CD8-positive, alpha-beta memory T cell (primary cell): Measurements from ENCODE around the gene CCDC6. TPM values are rescaled to one million over a fixed set of nuclear protein-coding genes. Genes with fewer than 3 reads are reported as not detected.
A peak's percentile ranks its signal among the peaks of the same experiment; 100 is the strongest.
"Not testable (repeated sequence)": the region's sequence is repeated elsewhere in the genome, so short reads cannot be mapped to it uniquely, and the experiment has no call there.

Source experiments
- CTCF ChIA-PET: fragments of 350-600 bp; sonication (Branson Sonifier 250); formaldehyde crosslinking; loops from one replicate; lab custom pipeline; 2021; ENCODE audit warnings: antibody characterized with exemption; lab: Charles Lee
- POLR2A ChIA-PET: fragments of 350-600 bp; sonication (Branson Sonifier 250); formaldehyde crosslinking; loops from one replicate; lab custom pipeline; 2021; ENCODE audit warnings: antibody characterized with exemption; lab: Charles Lee
- DNase-seq, 5 donors: peaks; one replicate each; pipeline versions ENCODE4 v3.0.0 to v3.0.0-alpha.2; 2020 to 2022; ENCODE audit warnings: mixed read lengths in 1 of 5
- H3K27ac ChIP-seq: one replicate; pipeline ENCODE4 v1.7.0; 2013; ENCODE audit warnings: low read depth, mild to moderate bottlenecking, low read length, moderate library complexity
- H3K27me3 ChIP-seq: 2 replicates; pipeline ENCODE4 v1.7.0; 2013; ENCODE audit warnings: low read length, mild to moderate bottlenecking; ENCODE audit not compliant: insufficient read depth, poor library complexity, severe bottlenecking
- H3K36me3 ChIP-seq: 2 replicates; pipeline ENCODE4 v1.7.0; 2013; ENCODE audit warnings: mild to moderate bottlenecking, low read length, moderate library complexity; ENCODE audit not compliant: insufficient read depth
- H3K4me1 ChIP-seq: 2 replicates; pipeline ENCODE4 v1.7.0; 2013; ENCODE audit warnings: mild to moderate bottlenecking, low read length, moderate library complexity; ENCODE audit not compliant: insufficient read depth
- H3K4me3 ChIP-seq: 2 replicates; pipeline ENCODE4 v1.7.0; 2013; ENCODE audit warnings: mild to moderate bottlenecking, low read length
- H3K9me3 ChIP-seq: 2 replicates; pipeline ENCODE4 v1.7.0; 2013; ENCODE audit warnings: mild to moderate bottlenecking, low read length
- H3K27ac Mint-ChIP-seq, 8 donors: one replicate each; pipeline ENCODE4 v1.8.0; 2020 to 2021; ENCODE audit warnings: mixed read lengths in 8 of 8, mild to moderate bottlenecking in 6 of 8, inconsistent platforms in 3 of 8, moderate library complexity in 3 of 8
- H3K27me3 Mint-ChIP-seq, 2 donors: one replicate each; pipeline ENCODE4 v1.8.0; 2020 to 2021; ENCODE audit warnings: mixed read lengths in 2 of 2, mild to moderate bottlenecking in 1 of 2, moderate library complexity in 1 of 2
- H3K36me3 Mint-ChIP-seq, 3 donors: one replicate each; pipeline ENCODE4 v1.8.0; 2020 to 2021; ENCODE audit warnings: mixed read lengths in 3 of 3, inconsistent platforms in 1 of 3, mild to moderate bottlenecking in 1 of 3
- H3K4me1 Mint-ChIP-seq, 3 donors: one replicate each; pipeline ENCODE4 v1.8.0; 2020 to 2021; ENCODE audit warnings: mixed read lengths in 3 of 3, inconsistent platforms in 1 of 3, mild to moderate bottlenecking in 1 of 3
- H3K4me3 Mint-ChIP-seq, 7 donors: one replicate each; pipeline ENCODE4 v1.8.0; 2020 to 2021; ENCODE audit warnings: mixed read lengths in 7 of 7, mild to moderate bottlenecking in 6 of 7, moderate library complexity in 4 of 7, inconsistent platforms in 2 of 7
- H3K9me3 Mint-ChIP-seq, 5 donors: one replicate each; pipeline ENCODE4 v1.8.0; 2020 to 2022; ENCODE audit warnings: mixed read lengths in 5 of 5, mild to moderate bottlenecking in 3 of 5, moderate library complexity in 2 of 5, inconsistent platforms in 1 of 5
- polyA plus RNA-seq: library from polyadenylated mRNA; unstranded; fragments of 300-500 nt; fragmentation: Illumina TruSeq; gene quantifications from one replicate; pipeline ENCODE4 v1.2.3, GENCODE V29; 2021
- total RNA-seq, 2 experiments: library from RNA; stranded (reverse); gene quantifications; one replicate each; pipeline ENCODE4 v1.2.3, GENCODE V29; 2021

The CCDC6 gene
- total RNA-seq (10 to 100 TPM; 52.0 to 53.0 TPM), polyA plus RNA-seq (4.9 TPM)

GRCh38 chr10:59906417-59907202 is at the start of gene CCDC6:
TSS of gene CCDC6 (minus strand) at chr10:59906556. CDS start at chr10:59906424, 132 bp downstream.
- ChIA-PET POLR2A (interaction anchor here (1.2 to 1.6 kb wide), 3 partner anchors 14 to 34 kb away, joined by 3 to 5 read pairs (median 4); no protein-coding TSS in a partner anchor), CTCF (interaction anchor here (0.8 to 2.0 kb wide), 18 partner anchors 9 to 1638 kb away, joined by 3 to 10 read pairs (median 4); partner anchors contain the start of gene CISD1)
- peaks cover 57 to 66% (median 60%) of the 10 kb centered on the region in 3 donors for H3K4me1 Mint-ChIP-seq
- H3K27ac Mint-ChIP-seq: peak within 1 kb of the TSS; percentile 92 to 99 (median 96)
- H3K4me3 Mint-ChIP-seq: peak within 1 kb of the TSS; percentile 95 to 97 (median 96)
- Histone ChIP-seq H3K27ac (peak within 1 kb of the TSS; percentile 85), H3K4me3 (peak within 1 kb of the TSS; percentile 71), H3K36me3 (no peaks in the 10 kb centered on the region), H3K4me1 (peaks cover 39% of the 10 kb centered on the region), H3K9me3 (no peaks in the 10 kb centered on the region), H3K27me3 (no peaks in the 10 kb centered on the region)
- no peaks in the 10 kb centered on the region for H3K9me3 Mint-ChIP-seq
- peak; percentile 86 to 94 (median 91) for DNase-seq
- H3K36me3 Mint-ChIP-seq: peaks cover 0 to 16% (median 0%) of the 10 kb centered on the region in 3 donors
- H3K27me3 Mint-ChIP-seq: no peaks in the 10 kb centered on the region

- Histone ChIP-seq H3K4me1 (no peaks in the 10 kb centered on the region), H3K27ac (no peak overlapping the region), H3K9me3 (no peaks in the 10 kb centered on the region), H3K36me3 (no peaks in the 10 kb centered on the region), H3K4me3 (no peak overlapping the region), H3K27me3 (no peaks in the 10 kb centered on the region)
- peak overlapping the region in 1 of 8 donors; percentile 82 for H3K27ac Mint-ChIP-seq
- H3K36me3 Mint-ChIP-seq: no peaks in the 10 kb centered on the region
- DNase-seq: no peak
- ChIA-PET POLR2A (no interaction called here), CTCF (no interaction called here)
- H3K27me3 Mint-ChIP-seq: peaks cover 0 to 32% of the 10 kb centered on the region in 2 donors
- no peaks in the 10 kb centered on the region for H3K4me1 Mint-ChIP-seq
- H3K9me3 Mint-ChIP-seq: no peaks in the 10 kb centered on the region
- no peak overlapping the region for H3K4me3 Mint-ChIP-seq
Measured at GRCh38 chr10:59954296-59954695, 47.9 kb upstream of the CCDC6 start.

- H3K27ac Mint-ChIP-seq, H3K4me3 Mint-ChIP-seq, H3K4me1 ChIP-seq, H3K9me3 ChIP-seq, DNase-seq, CTCF ChIA-PET, H3K4me1 Mint-ChIP-seq, H3K36me3 ChIP-seq, H3K27me3 ChIP-seq, H3K4me3 ChIP-seq, H3K9me3 Mint-ChIP-seq, POLR2A ChIA-PET, H3K27ac ChIP-seq, H3K36me3 Mint-ChIP-seq: not testable (repeated sequence)
- peaks cover 3 to 30% of the 10 kb centered on the region in 2 donors for H3K27me3 Mint-ChIP-seq
Measured at GRCh38 chr10:59953711-59954110, 47.4 kb upstream of the CCDC6 start.

GRCh38 chr10:59950105-59950504 is 43.7 kb upstream of the CCDC6 start:
- ChIA-PET CTCF (interaction anchor here (1.3 kb wide), 1 partner anchor 44 kb away, joined by 3 read pairs; the partner anchor contains the start of gene CCDC6), POLR2A (no interaction called here)
- Histone ChIP-seq H3K4me3 (no peak overlapping the region), H3K27me3 (no peaks in the 10 kb centered on the region), H3K36me3 (no peaks in the 10 kb centered on the region), H3K27ac (no peak overlapping the region), H3K9me3 (no peaks in the 10 kb centered on the region), H3K4me1 (no peaks in the 10 kb centered on the region)
- Mint-ChIP-seq H3K36me3 (no peaks in the 10 kb centered on the region), H3K9me3 (no peaks in the 10 kb centered on the region), H3K27me3 (peaks cover 3 to 30% of the 10 kb centered on the region in 2 donors), H3K4me1 (no peaks in the 10 kb centered on the region), H3K27ac (no peak overlapping the region), H3K4me3 (no peak overlapping the region)
- no peak for DNase-seq

- H3K9me3 ChIP-seq: no peaks in the 10 kb centered on the region
- no peaks in the 10 kb centered on the region for H3K36me3 ChIP-seq
- Mint-ChIP-seq H3K36me3 (no peaks in the 10 kb centered on the region), H3K9me3 (no peaks in the 10 kb centered on the region), H3K27ac (no peak overlapping the region), H3K4me3 (no peak overlapping the region), H3K27me3 (peaks cover 3 to 32% of the 10 kb centered on the region in 2 donors), H3K4me1 (no peaks in the 10 kb centered on the region)
- no peaks in the 10 kb centered on the region for H3K27me3 ChIP-seq
- H3K4me1 ChIP-seq: no peaks in the 10 kb centered on the region
- POLR2A ChIA-PET: no interaction called here
- no peak overlapping the region for H3K4me3 ChIP-seq
- DNase-seq: no peak
- no peak overlapping the region for H3K27ac ChIP-seq
- CTCF ChIA-PET: no interaction called here
Measured at GRCh38 chr10:59949608-59950007, 43.3 kb upstream of the CCDC6 start.

- Mint-ChIP-seq H3K27me3 (peaks cover 3 to 31% of the 10 kb centered on the region in 2 donors), H3K27ac (no peak overlapping the region), H3K9me3 (no peaks in the 10 kb centered on the region), H3K4me3 (no peak overlapping the region), H3K4me1 (no peaks in the 10 kb centered on the region), H3K36me3 (no peaks in the 10 kb centered on the region)
- H3K36me3 ChIP-seq: no peaks in the 10 kb centered on the region
- CTCF ChIA-PET: no interaction called here
- no peak overlapping the region for H3K4me3 ChIP-seq
- H3K4me1 ChIP-seq: no peaks in the 10 kb centered on the region
- POLR2A ChIA-PET: no interaction called here
- no peaks in the 10 kb centered on the region for H3K9me3 ChIP-seq
- no peaks in the 10 kb centered on the region for H3K27me3 ChIP-seq
- H3K27ac ChIP-seq: no peak overlapping the region
- no peak for DNase-seq
Measured at GRCh38 chr10:59945991-59946390, 39.6 kb upstream of the CCDC6 start.

- H3K27ac ChIP-seq: no peak overlapping the region
- no peak overlapping the region for H3K4me3 ChIP-seq
- CTCF ChIA-PET: no interaction called here
- no peaks in the 10 kb centered on the region for H3K36me3 ChIP-seq
- no peaks in the 10 kb centered on the region for H3K9me3 Mint-ChIP-seq
- no peaks in the 10 kb centered on the region for H3K36me3 Mint-ChIP-seq
- POLR2A ChIA-PET: no interaction called here
- H3K4me3 Mint-ChIP-seq: no peak overlapping the region
- H3K27ac Mint-ChIP-seq: no peak overlapping the region
- H3K27me3 Mint-ChIP-seq: peaks cover 3 to 35% of the 10 kb centered on the region in 2 donors
- no peaks in the 10 kb centered on the region for H3K27me3 ChIP-seq
- no peak for DNase-seq
- no peaks in the 10 kb centered on the region for H3K9me3 ChIP-seq
- H3K4me1 Mint-ChIP-seq: no peaks in the 10 kb centered on the region
- H3K4me1 ChIP-seq: no peaks in the 10 kb centered on the region
Measured at GRCh38 chr10:59945590-59945989, 39.2 kb upstream of the CCDC6 start.

GRCh38 chr10:59944339-59944935 is 38.1 kb upstream of the CCDC6 start:
- ChIA-PET CTCF (no interaction called here), POLR2A (no interaction called here)
- no peaks in the 10 kb centered on the region for H3K9me3 ChIP-seq
- no peak for DNase-seq
- Mint-ChIP-seq H3K9me3 (no peaks in the 10 kb centered on the region), H3K4me3 (no peak overlapping the region), H3K4me1 (no peaks in the 10 kb centered on the region), H3K27ac (no peak overlapping the region), H3K27me3 (peaks cover 6 to 38% of the 10 kb centered on the region in 2 donors), H3K36me3 (no peaks in the 10 kb centered on the region)
- H3K4me1 ChIP-seq: no peaks in the 10 kb centered on the region
- H3K27me3 ChIP-seq: no peaks in the 10 kb centered on the region
- no peaks in the 10 kb centered on the region for H3K36me3 ChIP-seq
- H3K27ac ChIP-seq: no peak overlapping the region
- no peak overlapping the region for H3K4me3 ChIP-seq
